ENCODE measurements around the gene HSPA12B. TPM values are rescaled to one million over a fixed set of nuclear protein-coding genes. Genes with fewer than 3 reads are reported as not detected.

HSPA12B gene
- total and polyA plus RNA-seq, 9 of the 15 experiments (the other 6 are each of a cell fraction or from before 2014, with no cell fraction given): 0.03 to 0.07 TPM; not detected in 7

DNA sequence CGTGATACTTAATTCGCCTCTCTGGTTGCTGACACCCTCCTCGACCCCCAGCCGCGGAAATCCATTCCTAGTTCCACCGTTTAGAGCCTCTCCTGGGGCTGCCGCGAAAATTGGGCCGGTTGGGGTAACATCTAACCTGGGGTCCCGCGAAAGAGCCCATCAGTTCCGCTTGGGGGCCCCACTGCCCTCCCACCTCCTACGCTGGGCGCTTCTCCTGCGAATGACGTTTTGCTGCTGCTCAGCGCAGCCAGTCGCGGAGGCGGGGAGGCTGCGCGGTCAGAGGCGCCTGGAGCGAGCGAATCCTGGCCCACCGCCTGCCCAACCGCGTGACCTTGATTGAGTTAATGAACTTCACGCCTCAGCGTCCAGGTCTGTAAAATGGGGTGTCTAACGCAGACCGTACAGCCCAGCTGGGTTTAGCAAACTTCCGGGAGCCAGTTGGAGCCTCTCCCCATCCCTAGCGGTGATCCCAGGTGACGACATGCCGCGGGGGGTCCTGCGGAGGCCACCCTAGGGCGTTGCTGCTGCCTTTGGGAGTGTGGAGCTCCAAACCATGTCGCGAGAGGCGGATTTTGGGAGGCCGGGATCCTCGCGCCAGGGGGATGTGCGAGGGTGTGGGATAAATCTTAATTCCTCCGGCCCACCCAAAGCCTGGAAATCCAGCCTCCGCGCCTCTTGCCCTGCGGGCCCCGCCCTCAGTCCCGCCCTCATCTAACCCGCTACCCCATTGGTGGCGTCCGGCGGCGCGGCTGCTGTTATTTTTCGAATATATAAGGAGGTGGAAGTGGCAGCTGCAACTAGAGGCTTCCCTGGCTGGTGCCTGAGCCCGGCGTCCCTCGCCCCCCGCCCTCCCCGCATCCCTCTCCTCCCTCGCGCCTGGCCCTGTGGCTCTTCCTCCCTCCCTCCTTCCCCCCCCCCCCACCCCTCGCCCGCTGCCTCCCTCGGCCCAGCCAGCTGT, 63.3 kb downstream of the HSPA12B start, which contains the start of gene CDC25B (continued):
- TF ChIP-seq, protein P1, sequence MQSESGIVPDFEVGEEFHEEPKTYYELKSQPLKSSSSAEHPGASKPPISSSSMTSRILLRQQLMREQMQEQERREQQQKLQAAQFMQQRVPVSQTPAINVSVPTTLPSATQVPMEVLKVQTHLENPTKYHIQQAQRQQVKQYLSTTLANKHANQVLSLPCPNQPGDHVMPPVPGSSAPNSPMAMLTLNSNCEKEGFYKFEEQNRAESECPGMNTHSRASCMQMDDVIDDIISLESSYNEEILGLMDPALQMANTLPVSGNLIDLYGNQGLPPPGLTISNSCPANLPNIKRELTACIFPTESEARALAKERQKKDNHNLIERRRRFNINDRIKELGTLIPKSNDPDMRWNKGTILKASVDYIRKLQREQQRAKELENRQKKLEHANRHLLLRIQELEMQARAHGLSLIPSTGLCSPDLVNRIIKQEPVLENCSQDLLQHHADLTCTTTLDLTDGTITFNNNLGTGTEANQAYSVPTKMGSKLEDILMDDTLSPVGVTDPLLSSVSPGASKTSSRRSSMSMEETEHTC (IDR thresholded peaks at IDR 0.05): peak; percentile 57; the same call in 1 of the 2 replicates
- TF ChIP-seq, protein P2, sequence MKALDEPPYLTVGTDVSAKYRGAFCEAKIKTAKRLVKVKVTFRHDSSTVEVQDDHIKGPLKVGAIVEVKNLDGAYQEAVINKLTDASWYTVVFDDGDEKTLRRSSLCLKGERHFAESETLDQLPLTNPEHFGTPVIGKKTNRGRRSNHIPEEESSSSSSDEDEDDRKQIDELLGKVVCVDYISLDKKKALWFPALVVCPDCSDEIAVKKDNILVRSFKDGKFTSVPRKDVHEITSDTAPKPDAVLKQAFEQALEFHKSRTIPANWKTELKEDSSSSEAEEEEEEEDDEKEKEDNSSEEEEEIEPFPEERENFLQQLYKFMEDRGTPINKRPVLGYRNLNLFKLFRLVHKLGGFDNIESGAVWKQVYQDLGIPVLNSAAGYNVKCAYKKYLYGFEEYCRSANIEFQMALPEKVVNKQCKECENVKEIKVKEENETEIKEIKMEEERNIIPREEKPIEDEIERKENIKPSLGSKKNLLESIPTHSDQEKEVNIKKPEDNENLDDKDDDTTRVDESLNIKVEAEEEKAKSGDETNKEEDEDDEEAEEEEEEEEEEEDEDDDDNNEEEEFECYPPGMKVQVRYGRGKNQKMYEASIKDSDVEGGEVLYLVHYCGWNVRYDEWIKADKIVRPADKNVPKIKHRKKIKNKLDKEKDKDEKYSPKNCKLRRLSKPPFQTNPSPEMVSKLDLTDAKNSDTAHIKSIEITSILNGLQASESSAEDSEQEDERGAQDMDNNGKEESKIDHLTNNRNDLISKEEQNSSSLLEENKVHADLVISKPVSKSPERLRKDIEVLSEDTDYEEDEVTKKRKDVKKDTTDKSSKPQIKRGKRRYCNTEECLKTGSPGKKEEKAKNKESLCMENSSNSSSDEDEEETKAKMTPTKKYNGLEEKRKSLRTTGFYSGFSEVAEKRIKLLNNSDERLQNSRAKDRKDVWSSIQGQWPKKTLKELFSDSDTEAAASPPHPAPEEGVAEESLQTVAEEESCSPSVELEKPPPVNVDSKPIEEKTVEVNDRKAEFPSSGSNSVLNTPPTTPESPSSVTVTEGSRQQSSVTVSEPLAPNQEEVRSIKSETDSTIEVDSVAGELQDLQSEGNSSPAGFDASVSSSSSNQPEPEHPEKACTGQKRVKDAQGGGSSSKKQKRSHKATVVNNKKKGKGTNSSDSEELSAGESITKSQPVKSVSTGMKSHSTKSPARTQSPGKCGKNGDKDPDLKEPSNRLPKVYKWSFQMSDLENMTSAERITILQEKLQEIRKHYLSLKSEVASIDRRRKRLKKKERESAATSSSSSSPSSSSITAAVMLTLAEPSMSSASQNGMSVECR (CRISPR knock-in tag; IDR thresholded peaks at IDR 0.05): peak; percentile 87
- 0 out of 2 replicates have a peak, but pooled peaks have one; percentile 29 for TF ChIP-seq NR2C2 (CRISPR knock-in tag; IDR thresholded peaks at IDR 0.05)
- peak; percentile 60 for TF ChIP-seq NR2C2 (tag; IDR thresholded peaks at IDR 0.05)
- TF ChIP-seq JUND (IDR thresholded peaks at IDR 0.05; ENCODE audit: borderline replicate concordance, low read depth, low read length): no peak
- peak; percentile 42; the same call in 1 of the 3 replicates for TF ChIP-seq JUND (tag; IDR thresholded peaks at IDR 0.05; ENCODE audit: borderline replicate concordance, low read depth, low read length)
- peak; percentile 41 for TF ChIP-seq TBP (optimal IDR thresholded peaks at IDR 0.05; ENCODE audit: low read depth, low read length)
- TF ChIP-seq EP400 (IDR thresholded peaks at IDR 0.05): peak; percentile 85
- TF ChIP-seq HMGN3 (IDR thresholded peaks at IDR 0.05; ENCODE audit: borderline replicate concordance, extremely low read depth, insufficient read length, low read depth, low read length): peak; percentile 55
- TF ChIP-seq CCNT2 (IDR thresholded peaks at IDR 0.05; ENCODE audit: borderline replicate concordance, extremely low read depth, insufficient read length, low read depth, low read length): peak; percentile 11
- 0 out of 2 replicates have a peak, but pooled peaks have one; percentile 32 for TF ChIP-seq ZNF584 (CRISPR knock-in tag; IDR thresholded peaks at IDR 0.05; ENCODE audit: low read depth)
- 0 out of 2 replicates have a peak, but pooled peaks have one; percentile 27 for TF ChIP-seq TEAD4 (IDR thresholded peaks at IDR 0.05; ENCODE audit: low read length)
- TF ChIP-seq TEAD4 (CRISPR knock-in tag; IDR thresholded peaks at IDR 0.05; ENCODE audit: borderline replicate concordance): no peak
- TF ChIP-seq ZNF224 (CRISPR knock-in tag; IDR thresholded peaks at IDR 0.05): no peak
- TF ChIP-seq CEBPG (CRISPR knock-in tag; IDR thresholded peaks at IDR 0.05): peak; percentile 57; the same call in 1 of the 2 replicates
- TF ChIP-seq CEBPG (tag; conservative IDR thresholded peaks at IDR 0.05 in 1 of 2, IDR thresholded peaks at IDR 0.05 in 1 of 2): no peak
- TF ChIP-seq ARHGAP35 (IDR thresholded peaks at IDR 0.05; ENCODE audit: partially characterized antibody): no peak
- peak in 1 of 2 experiments; percentile 78; a peak in 2 of 4 replicates for TF ChIP-seq HDAC1 (IDR thresholded peaks at IDR 0.05)

Data from K562 (cell line).